Measurements from ENCODE around the gene TMEM168.
"Not testable (repeated sequence)": the region's sequence is repeated elsewhere in the genome, so short reads cannot be mapped to it uniquely, and the experiment has no call there.

Gene TMEM168, protein sequence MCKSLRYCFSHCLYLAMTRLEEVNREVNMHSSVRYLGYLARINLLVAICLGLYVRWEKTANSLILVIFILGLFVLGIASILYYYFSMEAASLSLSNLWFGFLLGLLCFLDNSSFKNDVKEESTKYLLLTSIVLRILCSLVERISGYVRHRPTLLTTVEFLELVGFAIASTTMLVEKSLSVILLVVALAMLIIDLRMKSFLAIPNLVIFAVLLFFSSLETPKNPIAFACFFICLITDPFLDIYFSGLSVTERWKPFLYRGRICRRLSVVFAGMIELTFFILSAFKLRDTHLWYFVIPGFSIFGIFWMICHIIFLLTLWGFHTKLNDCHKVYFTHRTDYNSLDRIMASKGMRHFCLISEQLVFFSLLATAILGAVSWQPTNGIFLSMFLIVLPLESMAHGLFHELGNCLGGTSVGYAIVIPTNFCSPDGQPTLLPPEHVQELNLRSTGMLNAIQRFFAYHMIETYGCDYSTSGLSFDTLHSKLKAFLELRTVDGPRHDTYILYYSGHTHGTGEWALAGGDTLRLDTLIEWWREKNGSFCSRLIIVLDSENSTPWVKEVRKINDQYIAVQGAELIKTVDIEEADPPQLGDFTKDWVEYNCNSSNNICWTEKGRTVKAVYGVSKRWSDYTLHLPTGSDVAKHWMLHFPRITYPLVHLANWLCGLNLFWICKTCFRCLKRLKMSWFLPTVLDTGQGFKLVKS
- total RNA-seq, result 33.8 to 36.1 reads per million in 2 experiments

DNA sequence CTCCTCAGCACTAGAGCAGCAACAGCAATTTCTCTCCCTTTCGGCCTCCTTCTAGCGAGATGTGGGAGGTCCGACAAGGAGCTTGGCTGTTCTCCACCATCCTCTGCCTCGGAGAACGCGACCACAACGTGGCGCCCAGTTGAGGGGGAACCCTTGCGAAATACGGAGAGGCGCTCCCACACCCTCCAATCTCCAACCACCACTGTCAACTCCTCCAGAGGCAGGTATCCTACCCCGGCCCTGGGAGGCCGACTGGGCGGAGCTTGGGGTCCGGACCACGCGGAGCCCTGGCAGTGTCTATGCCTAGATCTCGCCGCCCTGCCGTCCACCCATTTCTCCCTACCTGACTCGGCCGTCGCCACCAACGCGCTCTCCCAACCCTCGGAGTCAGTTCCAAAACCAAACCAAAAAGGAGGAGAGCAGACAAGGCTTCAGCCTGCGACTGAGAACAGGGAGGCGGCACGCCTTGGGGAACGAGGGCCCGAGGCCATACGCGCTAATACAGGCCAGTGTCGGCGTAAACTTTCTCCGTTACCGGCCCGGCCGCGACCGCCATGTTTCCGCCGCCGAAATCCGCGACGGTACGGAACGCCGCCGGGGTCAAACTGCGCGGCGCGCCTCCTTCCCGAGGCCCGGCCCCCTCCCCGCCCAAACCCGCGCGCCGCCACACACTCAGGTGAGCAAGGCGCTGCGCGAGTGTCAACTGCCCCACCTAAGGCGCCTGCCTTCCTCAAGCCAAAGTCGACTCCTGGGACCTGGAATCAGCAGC is at the start of gene TMEM168:
Gene TMEM168, minus strand, starts transcription at position 577 of the 769 bp plus-strand sequence. CDS start 5,568 bp downstream, outside the sequence.
- DNase-seq (ENCODE audit: low read depth), result peak; percentile 83

DNA sequence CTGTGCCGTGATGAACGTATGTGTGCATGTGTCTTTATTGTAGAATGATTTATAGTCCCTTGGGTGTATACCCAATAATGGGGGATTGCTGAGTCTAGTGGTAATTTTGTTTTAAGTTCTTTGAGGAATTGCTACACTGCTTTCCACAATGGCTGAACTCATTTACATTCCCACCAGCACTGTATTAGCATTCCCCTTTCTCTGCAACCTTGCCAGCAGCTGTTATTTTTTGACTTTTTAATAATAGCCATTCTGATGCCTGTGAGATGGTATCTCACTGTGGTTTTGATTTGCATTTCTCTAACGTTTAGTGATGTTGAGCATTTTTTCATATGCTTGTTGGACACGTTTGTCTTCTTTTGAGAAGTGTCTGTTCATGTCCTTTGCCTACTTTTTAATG is 45.7 kb upstream of the TMEM168 start:
- DNase-seq (ENCODE audit: low read depth), result not testable (repeated sequence)

DNA sequence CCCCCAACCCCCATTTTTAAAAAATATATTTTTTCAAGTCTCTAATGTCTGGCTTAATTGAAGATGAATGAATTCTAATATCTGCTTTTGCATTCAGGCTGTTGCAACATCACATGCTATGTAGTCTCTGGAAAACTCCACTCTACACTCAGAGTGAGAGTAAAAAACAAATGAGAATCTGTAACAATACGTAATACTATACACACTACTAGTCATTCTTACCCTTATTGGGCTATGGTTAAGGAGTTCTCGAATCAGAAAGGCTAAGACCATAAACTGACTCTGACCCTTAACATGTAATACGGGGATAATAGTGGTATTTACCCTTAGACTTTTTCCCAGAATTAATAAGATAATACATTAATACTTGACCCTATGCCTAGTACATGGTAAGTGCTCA is 42.9 kb upstream of the TMEM168 start:
- DNase-seq (ENCODE audit: low read depth), result no peak

DNA sequence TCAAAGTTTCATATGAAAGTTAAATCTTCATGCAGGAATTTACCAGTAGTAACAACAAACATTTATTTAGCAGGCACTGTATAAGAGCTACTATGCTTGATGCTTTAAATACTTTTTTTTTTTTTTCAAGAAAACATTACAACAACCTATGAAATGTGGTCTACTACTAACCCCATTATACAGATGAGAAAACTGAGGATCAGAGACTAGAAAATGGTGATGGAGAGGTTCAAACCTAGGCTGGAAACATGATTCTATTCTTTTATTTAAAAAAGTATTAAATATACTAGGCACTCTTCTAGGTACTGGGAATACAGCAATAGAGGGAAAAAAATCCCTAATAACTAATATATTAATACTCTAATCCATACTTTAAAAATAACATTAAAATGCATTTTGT is 40.6 kb upstream of the TMEM168 start:
- DNase-seq (ENCODE audit: low read depth), result no peak

DNA sequence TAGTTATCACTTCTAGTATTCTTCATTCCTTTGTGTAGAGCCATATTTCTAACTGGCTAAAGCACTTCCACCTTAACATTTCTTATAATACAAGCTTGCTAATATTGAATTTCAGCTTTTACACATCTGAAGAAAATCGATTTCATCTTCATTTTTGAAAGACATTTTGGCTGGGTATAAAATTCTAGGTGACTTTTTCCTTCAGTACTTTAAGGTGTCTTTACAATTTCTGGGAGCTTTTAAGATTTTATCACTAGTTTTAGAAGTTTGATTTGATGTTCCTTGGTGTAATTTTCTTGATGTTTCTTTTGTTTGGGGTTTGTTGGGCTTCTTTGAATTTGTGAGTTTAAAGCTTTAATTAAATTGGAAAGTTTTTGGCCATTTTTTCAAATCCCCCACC is 38.5 kb upstream of the TMEM168 start:
- no peak for DNase-seq (ENCODE audit: low read depth)

DNA sequence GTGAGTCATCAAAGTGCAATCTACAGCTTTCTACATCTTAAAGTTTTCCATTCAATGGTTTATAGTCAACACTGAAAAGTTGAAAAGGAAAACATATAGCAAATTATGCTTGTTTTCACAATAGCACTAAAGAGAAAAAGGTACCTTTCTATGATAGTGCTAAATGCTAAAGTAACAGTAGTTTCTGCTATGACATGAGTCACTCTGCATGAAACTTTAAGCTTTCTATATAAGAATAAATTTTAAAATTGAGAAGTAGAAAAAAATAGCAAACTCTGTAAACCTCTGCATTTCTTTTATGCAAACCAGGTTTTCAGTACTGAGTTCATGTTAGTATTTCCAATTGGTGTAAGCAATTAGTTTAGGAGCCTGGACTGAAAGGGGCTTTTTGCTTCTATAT is 31.2 kb upstream of the TMEM168 start:
- no peak for DNase-seq (ENCODE audit: low read depth)

DNA sequence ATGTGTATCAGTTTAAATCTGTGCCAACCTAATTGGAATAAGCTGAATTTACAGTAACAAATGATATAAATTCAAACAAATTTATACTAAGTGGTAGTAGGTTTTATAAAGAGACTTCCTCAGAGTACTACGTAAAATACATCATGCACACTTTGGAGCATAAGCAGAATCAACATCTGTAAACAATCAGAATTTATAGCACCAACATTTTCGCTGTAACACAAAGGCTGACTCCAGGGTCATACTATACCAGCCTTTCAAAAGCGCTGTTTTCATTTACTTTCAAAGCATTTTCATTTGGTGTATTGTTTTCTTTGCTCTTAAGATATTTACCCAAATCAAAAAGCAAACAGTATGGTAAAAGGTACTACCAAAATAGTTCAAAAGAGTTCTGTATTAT is 29.3 kb upstream of the TMEM168 start:
- no peak for DNase-seq (ENCODE audit: low read depth)

DNA sequence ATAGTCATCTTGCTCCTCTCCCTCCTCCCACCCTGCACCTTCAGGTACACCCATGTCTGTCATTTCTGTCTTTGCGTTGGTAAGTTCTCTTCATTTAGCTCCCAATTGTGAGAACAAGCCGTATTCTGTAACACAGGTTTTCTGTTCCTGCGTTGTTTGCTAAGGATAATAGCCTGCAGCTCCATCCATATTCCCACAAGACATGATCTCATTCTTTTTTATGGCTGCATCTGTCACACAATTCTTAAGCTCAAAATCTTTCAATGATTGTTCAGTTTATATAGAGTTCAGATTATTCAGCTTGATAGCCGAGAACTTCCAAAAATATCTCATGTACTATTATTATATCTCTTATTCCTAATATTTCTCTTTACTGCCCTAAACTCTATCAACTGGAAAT is 16.0 kb upstream of the TMEM168 start:
- no peak for DNase-seq (ENCODE audit: low read depth)

DNA sequence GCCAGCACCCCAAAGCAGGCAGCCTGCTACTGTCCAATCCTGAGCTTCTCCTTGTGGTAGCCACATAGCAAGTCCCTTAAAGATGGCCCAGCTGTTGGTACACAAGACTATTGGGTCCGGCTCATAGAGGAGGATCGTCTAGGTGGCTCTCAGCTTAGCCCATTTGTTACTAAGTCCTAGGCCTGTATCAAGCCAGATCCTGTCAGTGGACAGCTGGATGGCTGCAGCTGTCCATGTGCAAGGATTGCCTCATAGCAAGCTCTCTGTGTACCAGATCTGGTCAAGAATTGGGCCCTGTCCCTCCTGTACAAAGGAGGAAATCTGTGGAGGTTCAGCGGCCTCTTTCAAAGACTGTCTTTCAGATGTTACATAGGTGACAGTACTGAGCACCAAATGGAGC is 12.2 kb upstream of the TMEM168 start:
- no peak for DNase-seq (ENCODE audit: low read depth)

DNA sequence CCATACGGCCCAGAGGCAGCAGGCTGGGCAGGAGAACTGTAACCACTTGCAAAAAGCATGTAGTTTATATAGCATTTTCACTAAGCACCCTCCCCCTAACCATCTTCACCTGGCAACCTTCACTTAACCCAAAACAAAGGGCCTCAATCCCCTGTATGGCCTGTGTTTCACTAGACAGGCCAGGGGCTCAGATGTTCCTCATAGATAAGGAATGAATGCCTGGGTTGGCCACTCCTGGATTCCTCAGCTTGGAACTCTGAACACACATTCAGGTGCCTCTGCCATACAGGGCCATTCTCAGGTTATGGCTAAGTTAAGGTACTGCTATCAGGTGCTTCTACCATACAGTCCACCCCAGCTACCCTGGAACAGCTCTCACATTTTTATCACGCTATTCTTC is 10.3 kb upstream of the TMEM168 start:
- DNase-seq (ENCODE audit: low read depth), result no peak

DNA sequence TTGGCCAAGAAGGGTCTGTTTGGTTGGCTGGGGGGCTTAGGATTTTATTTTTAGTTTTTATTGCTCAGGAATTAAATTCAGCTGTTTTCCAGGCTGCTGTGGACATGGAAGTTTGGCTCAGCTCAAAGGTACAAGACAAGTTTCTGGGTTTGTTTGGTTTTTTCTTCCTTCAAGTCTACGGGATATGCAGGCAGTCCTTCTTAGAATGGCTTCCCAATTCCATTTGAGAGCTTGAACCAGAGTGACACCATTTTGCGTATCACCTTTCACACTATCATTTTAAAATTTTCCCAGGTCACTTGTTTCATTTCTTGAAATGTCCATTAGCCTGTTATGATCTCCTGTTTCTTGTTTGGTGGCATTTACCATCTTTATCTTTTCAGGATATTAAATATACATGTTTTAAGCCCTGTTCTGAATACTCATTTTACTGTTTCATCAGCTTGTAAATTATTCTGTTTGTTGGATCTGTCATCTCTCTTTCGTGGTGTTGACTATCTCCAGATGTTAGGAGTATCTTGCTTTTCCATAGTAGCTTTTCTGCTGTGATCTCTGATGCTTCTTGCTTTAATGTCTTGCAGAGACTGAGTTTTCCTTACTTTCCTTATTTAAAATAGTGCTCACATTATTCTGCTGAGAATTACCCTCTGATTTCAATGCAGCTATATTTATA is 9.4 kb upstream of the TMEM168 start:
- DNase-seq (ENCODE audit: low read depth), result no peak

DNA sequence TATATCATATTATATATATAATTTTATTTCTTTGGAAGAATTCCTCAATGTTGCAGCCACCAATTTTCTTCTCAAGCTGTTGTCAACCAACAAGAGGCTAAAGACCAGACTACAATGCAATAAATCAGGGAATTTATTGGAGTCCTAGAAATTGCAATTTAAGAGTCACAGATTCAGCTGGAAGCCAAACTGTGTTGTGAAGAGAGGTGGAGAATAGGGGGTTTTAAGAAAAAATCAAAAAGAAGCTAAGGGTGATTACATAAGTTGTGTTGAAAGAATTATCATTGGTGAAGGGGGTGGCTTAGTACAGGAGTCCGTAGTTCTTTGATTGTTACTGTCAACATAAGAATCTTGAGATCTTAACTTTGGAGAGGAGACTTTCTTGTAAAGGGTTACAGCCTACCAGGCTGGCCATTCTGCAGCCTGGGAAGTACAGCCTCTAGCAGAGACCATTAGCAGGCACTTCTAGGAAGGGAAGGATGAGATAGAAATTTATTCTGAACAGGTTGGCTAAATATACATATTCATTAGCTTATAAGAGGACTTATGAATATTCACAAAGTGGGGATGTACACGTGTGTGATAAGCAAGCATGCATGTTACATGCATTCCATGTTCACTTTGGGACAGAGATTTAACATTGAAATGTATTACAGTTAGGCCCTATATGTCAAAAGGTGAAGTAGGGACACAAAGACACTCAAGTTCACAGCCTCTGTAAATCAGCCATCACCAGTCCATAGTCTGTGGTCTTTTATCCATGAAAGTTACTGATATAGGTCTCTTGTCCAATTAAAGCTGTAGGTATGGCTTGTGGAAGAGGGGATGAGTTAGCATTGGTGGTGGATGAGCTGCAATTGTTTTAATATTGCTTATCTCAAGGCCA is 8.3 kb upstream of the TMEM168 start:
- DNase-seq (ENCODE audit: low read depth), result no peak

DNA sequence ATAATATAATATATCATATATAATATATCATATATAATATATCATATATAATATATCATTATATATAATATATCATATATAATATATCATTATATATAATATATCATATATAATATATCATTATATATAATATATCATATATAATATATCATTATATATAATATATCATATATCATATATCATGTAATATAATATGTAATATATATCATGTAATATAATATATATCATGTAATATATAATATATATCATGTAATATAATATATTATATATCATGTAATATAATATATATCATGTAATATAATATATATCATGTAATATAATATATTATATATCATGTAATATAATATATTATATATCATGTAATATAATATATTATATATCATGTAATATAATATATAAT is 6.4 kb upstream of the TMEM168 start:
- DNase-seq (ENCODE audit: low read depth), result not testable (repeated sequence)

DNA sequence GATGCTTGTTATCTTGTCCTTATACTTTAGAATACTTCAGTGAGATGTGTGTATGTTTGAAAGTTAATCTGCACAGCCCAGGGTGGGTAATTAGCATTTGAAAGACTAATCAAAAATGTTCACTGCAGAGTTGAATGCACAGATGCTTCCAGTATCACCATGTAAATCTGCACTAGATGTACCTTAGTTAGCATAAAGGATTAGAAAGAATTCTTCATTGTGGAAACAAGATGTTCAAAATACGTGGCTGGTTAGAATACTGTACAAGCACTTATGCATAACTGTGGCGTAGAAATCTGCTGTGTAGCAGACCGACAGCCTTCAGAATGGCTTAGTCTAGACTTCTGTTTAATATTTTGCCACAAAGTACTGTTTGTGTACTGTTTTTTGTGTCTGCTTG is 2.2 kb upstream of the TMEM168 start:
- no peak for DNase-seq (ENCODE audit: low read depth)

DNA sequence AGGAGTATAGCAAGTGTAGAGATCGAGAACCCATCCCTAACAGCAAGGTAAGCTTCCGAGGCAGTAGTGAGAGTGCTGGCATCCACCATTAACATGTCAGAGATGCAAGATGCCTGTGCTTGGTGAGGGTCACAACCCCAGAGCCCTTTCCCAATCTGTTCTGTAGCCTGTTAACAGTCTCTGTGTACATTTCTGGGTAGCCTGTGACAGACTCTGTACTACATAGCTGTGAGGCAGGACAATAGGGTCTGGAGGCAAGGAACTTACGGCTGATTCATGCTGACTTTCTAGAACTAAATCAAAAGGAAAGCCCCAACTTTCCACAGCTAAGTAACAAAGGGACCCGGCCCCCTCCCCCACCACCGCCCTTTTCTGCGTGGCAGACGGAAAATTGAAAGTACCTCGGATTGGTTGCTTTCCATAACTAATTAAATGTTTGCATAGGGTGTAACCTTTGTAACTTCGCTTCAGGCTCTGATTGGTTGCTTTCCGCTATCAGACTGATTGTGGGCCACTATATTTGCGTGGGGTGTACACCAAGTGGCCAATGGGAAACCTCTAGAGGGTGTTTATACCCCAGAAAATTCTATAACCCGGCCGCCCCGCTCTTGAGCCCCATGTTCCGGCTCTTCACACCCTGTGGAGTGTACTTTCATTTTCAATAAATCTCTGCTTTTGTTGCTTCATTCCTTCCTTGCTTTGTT is 1.4 kb upstream of the TMEM168 start:
- no peak for DNase-seq (ENCODE audit: low read depth)

DNA sequence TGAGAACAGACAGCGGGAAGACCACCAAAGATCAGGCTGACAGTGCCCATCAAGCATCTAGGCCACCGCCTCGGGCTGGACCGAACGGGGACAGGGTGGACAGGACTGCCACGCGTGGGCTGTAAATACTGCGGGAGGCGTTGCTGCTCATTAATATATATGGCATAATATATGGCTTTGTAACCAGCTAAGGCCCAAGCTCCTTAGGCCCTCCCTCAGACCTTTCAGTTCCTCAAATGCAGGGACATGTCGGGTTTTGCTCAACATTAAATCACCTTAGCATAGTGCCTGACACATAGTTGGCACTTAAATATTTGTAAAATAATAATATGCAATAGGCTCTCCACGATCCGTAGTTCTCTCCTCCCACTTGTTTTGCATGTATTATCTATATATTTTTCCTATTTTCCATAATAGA is 402 bp upstream of the TMEM168 start:
- DNase-seq (ENCODE audit: low read depth), result no peak

DNA sequence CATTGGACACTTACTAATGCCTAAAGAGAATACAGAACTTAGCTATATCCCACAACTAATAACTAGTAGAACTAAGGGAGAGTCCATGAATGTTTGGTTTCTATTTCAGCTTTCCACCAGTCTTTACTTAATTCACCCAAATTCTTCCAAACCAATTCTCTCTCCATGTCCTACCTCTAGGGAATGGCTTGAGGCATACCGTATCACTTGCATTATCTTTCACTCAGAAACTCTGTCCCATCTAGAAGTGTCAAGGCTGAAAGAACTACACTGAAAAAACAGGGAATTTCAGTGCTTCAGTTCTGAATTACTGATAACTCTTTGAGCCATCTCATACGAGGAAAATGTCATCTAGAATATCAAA is 758 bp downstream of the TMEM168 start:
- DNase-seq (ENCODE audit: low read depth), result no peak

DNA sequence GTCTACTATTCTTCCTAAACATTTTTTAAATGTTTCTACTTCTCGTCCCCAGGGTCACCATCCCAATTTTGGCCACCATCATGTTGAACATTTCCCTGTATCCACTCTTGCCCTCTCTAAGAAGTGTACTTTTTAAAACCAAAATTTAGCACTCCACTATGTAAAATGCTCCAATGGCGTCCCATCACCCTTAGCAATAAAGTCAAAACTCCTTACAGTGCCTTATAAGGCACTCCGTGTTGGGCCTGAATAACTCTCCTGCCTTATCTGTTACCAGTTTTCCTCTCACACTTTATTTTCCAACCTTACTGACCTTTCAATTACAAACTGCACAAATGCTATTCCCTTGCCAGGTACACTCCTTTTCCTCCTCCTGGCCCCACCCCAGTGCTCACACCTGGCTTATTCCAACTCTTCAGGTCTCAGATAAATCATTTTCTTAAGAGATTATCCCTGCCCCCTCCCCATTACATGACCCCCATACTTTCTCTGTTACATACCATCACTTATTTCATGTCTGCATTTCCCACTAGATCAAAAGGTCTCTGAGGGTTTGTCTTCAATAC is 1.3 kb downstream of the TMEM168 start:
- no peak for DNase-seq (ENCODE audit: low read depth)

DNA sequence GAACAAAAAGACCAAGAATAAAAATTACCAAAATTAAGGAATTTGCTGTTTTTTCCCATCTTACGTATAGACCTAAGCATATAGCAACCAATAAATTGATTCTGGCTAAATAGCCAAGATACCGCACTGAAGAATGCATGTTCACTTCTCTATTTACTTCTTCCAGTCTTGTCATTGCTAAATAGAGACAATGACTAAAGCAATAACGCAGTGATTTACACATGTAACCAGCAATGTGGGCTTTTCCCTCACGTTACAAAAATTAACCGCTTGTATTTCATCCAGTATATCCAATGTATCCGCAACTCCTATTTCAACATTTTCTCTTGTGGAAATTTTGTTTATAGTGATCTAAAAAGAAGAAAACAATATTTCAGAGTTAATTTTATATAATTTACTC is 5.6 kb downstream of the TMEM168 start:
- DNase-seq (ENCODE audit: low read depth), result no peak

DNA sequence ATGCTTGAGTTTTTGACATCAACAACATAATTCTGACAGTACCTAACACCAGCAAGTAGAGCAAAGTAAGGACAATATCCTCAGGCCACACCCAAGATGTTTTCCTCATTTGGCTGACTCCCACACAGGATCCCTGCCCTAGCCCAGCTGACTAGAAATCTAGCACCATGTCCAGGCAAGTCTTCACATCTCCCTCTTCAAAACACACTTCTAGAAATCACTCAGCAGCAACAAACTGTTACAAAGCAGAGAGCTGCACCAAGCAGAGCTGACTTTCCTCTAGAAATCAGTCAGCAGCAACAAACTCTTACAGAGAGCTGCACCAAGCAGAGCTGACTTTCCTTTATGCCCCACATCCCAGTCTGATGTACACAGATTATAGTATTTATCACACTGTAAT is 7.7 kb downstream of the TMEM168 start:
- no peak for DNase-seq (ENCODE audit: low read depth)

All from T follicular helper cell (primary cell).